ENCODE measurements around the gene ASTL. TPM values are rescaled to one million over a fixed set of nuclear protein-coding genes. Genes with fewer than 3 reads are reported as not detected.
A peak's percentile ranks its signal among the peaks of the same experiment; 100 is the strongest.

Gene ASTL
- total and polyA plus RNA-seq, 2 experiments from 2014 or later: not detected

DNA sequence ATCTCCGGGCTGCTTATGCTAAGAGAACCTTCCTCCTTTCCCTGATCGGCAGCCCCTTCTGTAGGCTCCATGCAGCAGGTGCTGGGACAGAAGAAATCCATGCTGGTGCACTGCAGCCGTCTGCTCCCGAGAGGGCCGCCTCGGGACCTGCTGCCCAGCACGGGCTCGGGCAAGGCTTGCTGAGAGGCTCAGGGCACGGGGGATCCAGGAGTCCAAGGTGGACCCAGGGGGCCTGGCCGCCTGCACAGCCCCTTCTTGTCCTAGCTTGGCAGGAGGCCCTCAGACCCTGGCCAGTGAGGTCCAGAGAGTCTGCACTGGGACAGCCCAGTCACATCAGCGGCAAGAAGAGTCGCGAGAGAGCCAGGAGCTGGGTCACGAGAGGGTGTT is 20.2 kb upstream of the ASTL start:
- Histone ChIP-seq H3K9ac (no peak overlapping the region), H3K9me3 (ENCODE audit: low read depth) (no peaks in the 10 kb centered on the region), H3K36me3 (ENCODE audit: low read depth) (no peaks in the 10 kb centered on the region), H3K9me2 (ENCODE audit: insufficient read depth) (no peaks in the 10 kb centered on the region), H2AFZ (0 out of 2 replicates have a peak overlapping the region, but pooled peaks have one; percentile 45), H3K27me3 (replicated peaks; ENCODE audit: insufficient read depth) (no peaks in the 10 kb centered on the region), H4K20me1 (ENCODE audit: insufficient read depth) (no peaks in the 10 kb centered on the region), H3K27ac (no peak overlapping the region), H3K4me3 (no peak overlapping the region), H3K4me1 (ENCODE audit: insufficient read depth) (peaks cover 7% of the 10 kb centered on the region; the same call in 1 of the 2 replicates), H3K4me2 (ENCODE audit: unreplicated experiment) (no peak overlapping the region), H3F3A (ENCODE audit: insufficient read depth) (no peaks in the 10 kb centered on the region), H3K79me2 (ENCODE audit: insufficient read depth) (no peaks in the 10 kb centered on the region)
- in situ Hi-C loops (cut with MboI): no loop called here
- DNase-seq: no peak
- WGBS, 2 experiments (ENCODE audit: low coverage in 1 of 2, low lambda C conversion rate in 2 of 2, missing lambda C conversion rate in 2 of 2): 90 to 91% methylated on average over 14 of the region's 14 CpGs
- TF ChIP-seq EZH2phosphoT487 (IDR thresholded peaks at IDR 0.05; ENCODE audit: insufficient read depth, low read depth) (no peak), EZH2 (IDR thresholded peaks at IDR 0.05; ENCODE audit: insufficient read depth, poor library complexity, severe bottlenecking) (no peak)

DNA sequence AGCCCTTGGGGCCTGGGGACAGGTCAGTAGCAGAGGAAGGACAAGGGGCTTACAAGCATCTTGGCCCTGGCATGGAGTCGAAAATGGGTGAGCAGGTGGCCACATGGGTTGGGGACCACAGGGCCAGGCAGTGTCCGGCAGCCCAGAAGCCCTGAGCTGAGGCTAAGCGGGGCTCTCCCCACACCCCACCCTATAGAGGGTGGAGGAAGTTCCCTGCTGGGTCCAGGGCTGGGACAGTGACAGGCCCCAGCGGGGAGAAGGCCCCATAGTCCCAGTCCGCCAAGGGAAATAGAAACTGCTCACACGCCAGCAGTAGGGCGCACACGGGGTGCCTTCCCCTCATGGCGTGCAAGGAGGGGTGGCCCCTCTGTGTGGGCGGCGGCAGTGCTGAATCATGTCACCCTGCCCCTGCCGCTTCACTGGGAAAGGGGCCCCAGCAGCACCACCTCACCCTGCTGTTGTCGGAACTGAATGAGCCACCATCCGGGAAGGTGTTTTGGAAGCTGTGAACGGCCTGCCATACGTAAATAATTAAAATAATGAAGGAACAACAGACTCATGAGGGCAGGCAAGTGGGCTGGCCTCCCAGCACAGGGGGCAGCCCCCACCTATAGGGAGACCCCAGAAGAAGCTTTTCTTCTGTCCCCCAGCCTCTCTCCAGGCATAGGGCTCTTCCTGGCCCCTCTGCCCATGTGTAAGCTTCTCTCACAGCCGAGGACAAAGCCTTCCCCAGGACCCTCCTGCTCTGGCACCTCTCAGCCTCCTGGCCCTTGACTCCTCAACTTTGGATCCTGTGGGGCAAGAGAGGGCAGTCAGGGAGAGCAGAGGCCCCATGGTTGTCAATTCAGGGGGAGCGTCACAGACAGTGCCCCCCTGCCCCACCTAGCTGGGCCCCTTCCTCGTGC is 19.6 kb upstream of the ASTL start:
- H3K27ac ChIP-seq: no peak overlapping the region
- in situ Hi-C loops (cut with MboI): no loop called here
- H3F3A ChIP-seq (ENCODE audit: insufficient read depth): no peaks in the 10 kb centered on the region
- no peaks in the 10 kb centered on the region for H3K79me2 ChIP-seq (ENCODE audit: insufficient read depth)
- H3K4me1 ChIP-seq (ENCODE audit: insufficient read depth): peaks cover 7% of the 10 kb centered on the region; the same call in 1 of the 2 replicates
- no peaks in the 10 kb centered on the region for H3K27me3 ChIP-seq (replicated peaks; ENCODE audit: insufficient read depth)
- no peak overlapping the region for H3K4me3 ChIP-seq
- peak; percentile 63 for DNase-seq
- H2AFZ ChIP-seq: peak overlapping the region; percentile 45
- 42 to 53% methylated on average over 18 to 19 of the region's 19 CpGs for WGBS, 2 experiments (ENCODE audit: low coverage in 1 of 2, low lambda C conversion rate in 2 of 2, missing lambda C conversion rate in 2 of 2)
- no peak overlapping the region for H3K4me2 ChIP-seq (ENCODE audit: unreplicated experiment)
- no peaks in the 10 kb centered on the region for H3K36me3 ChIP-seq (ENCODE audit: low read depth)
- TF ChIP-seq EZH2phosphoT487 (IDR thresholded peaks at IDR 0.05; ENCODE audit: insufficient read depth, low read depth): no peak
- no peak for TF ChIP-seq EZH2 (IDR thresholded peaks at IDR 0.05; ENCODE audit: insufficient read depth, poor library complexity, severe bottlenecking)
- no peaks in the 10 kb centered on the region for H4K20me1 ChIP-seq (ENCODE audit: insufficient read depth)
- H3K9me3 ChIP-seq (ENCODE audit: low read depth): no peaks in the 10 kb centered on the region
- no peaks in the 10 kb centered on the region for H3K9me2 ChIP-seq (ENCODE audit: insufficient read depth)
- 0 out of 2 replicates have a peak overlapping the region, but pooled peaks have one; percentile 15 for H3K9ac ChIP-seq

DNA sequence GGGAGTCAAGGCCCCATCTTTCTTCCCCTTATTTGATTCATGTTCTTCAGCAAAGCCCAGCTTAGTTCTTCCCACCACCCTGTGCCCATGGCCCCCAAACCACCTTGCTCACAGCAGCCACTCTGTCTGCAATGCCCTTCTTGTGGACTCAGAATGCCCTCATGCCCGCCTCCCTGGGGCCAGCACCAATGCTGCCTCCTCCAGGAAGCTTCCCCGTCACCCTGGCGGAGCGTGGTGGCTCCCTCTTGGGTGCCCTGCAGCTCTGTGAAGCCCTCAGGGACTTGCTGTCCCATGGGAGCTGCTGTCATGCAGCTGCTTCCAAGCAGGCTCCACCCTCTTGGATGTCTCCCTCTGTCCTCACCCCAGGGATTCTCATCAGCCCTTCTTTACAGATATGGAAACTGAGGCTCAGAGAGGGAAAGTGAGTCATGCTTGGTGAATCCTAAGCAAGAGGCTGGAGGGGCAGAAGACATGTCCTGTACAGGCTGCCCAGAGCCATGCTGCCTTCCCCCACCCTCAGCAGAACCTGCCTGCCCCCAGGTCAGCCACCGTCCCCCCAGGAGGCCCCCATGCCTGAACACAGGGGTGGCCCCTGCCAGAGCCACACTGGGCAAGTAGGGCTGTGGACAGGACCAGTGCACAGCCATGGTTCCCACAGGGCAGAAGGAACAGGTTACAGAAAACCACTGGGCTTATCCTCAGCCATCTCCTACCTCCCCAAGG is 18.8 kb upstream of the ASTL start:
- no peak overlapping the region for H3K4me3 ChIP-seq
- no peak overlapping the region for H3K9ac ChIP-seq
- no peak for TF ChIP-seq EZH2phosphoT487 (IDR thresholded peaks at IDR 0.05; ENCODE audit: insufficient read depth, low read depth)
- no peak for TF ChIP-seq EZH2 (IDR thresholded peaks at IDR 0.05; ENCODE audit: insufficient read depth, poor library complexity, severe bottlenecking)
- no peak for DNase-seq
- no peaks in the 10 kb centered on the region for H3K36me3 ChIP-seq (ENCODE audit: low read depth)
- WGBS, 2 experiments (ENCODE audit: low coverage in 1 of 2, low lambda C conversion rate in 2 of 2, missing lambda C conversion rate in 2 of 2): 87 to 98% methylated on average over 5 of the region's 5 CpGs
- no peak overlapping the region for H3K4me2 ChIP-seq (ENCODE audit: unreplicated experiment)
- no peak overlapping the region for H2AFZ ChIP-seq
- H3K27me3 ChIP-seq (replicated peaks; ENCODE audit: insufficient read depth): no peaks in the 10 kb centered on the region
- H3K4me1 ChIP-seq (ENCODE audit: insufficient read depth): peaks cover 7% of the 10 kb centered on the region; the same call in 1 of the 2 replicates
- no peaks in the 10 kb centered on the region for H4K20me1 ChIP-seq (ENCODE audit: insufficient read depth)
- no peaks in the 10 kb centered on the region for H3K9me3 ChIP-seq (ENCODE audit: low read depth)
- no peaks in the 10 kb centered on the region for H3F3A ChIP-seq (ENCODE audit: insufficient read depth)
- no peaks in the 10 kb centered on the region for H3K9me2 ChIP-seq (ENCODE audit: insufficient read depth)
- in situ Hi-C loops (cut with MboI): no loop called here
- no peaks in the 10 kb centered on the region for H3K79me2 ChIP-seq (ENCODE audit: insufficient read depth)
- H3K27ac ChIP-seq: no peak overlapping the region

DNA sequence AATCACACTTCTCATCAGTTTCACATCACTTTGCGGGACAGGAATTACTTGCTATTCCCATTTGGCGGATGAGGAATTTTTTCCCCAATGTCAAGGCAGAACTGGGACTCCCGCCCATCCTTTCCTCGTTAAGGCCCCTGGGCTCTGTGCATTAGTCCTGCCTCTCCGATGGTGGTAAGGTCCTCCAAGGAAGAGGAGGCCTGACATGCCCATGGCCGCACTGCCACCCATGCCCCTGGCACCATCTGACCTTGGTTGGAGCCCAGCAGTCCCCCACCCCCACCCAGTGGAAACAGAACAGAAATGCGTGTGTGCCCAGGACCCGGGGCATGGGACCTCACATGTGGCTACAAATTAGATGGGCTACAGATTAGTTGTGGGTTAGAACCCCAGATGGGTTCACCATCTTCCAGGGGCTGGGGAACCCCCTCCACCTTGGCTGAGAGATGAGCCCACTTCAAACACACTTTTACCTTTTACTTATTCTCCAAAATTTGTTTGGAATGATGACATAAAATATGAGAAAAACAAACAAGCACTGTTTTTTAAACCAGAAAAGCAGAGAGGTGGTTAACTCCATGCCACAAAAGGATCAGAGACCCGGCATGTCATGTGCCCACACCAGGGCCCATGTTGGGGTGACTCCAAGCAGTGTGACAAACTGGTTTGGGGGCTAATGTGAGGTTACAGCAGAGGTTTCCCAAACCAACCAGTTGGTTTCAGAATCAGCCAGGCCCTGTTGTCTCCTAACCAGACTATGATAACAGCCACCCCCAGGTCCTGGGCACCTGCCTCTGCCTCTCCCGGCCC is 17.9 kb upstream of the ASTL start:
- Histone ChIP-seq H3F3A (ENCODE audit: insufficient read depth) (no peaks in the 10 kb centered on the region), H3K9me3 (ENCODE audit: low read depth) (no peaks in the 10 kb centered on the region), H3K9me2 (ENCODE audit: insufficient read depth) (no peaks in the 10 kb centered on the region), H3K27me3 (replicated peaks; ENCODE audit: insufficient read depth) (no peaks in the 10 kb centered on the region), H3K4me3 (no peak overlapping the region), H2AFZ (no peak overlapping the region), H3K36me3 (ENCODE audit: low read depth) (no peaks in the 10 kb centered on the region), H3K9ac (no peak overlapping the region), H3K27ac (no peak overlapping the region), H4K20me1 (ENCODE audit: insufficient read depth) (no peaks in the 10 kb centered on the region), H3K4me2 (ENCODE audit: unreplicated experiment) (no peak overlapping the region), H3K79me2 (ENCODE audit: insufficient read depth) (no peaks in the 10 kb centered on the region), H3K4me1 (ENCODE audit: insufficient read depth) (peaks cover 7% of the 10 kb centered on the region; the same call in 1 of the 2 replicates)
- 76 to 81% methylated on average over 9 to 10 of the region's 10 CpGs for WGBS, 2 experiments (ENCODE audit: low coverage in 1 of 2, low lambda C conversion rate in 2 of 2, missing lambda C conversion rate in 2 of 2)
- TF ChIP-seq EZH2 (IDR thresholded peaks at IDR 0.05; ENCODE audit: insufficient read depth, poor library complexity, severe bottlenecking) (no peak), EZH2phosphoT487 (IDR thresholded peaks at IDR 0.05; ENCODE audit: insufficient read depth, low read depth) (no peak)
- no peak for DNase-seq
- in situ Hi-C loops (cut with MboI): no loop called here

Measured in GM23248 (cell line).